ENCODE measurements around the gene ST3GAL4. TPM values are rescaled to one million over a fixed set of nuclear protein-coding genes. Genes with fewer than 3 reads are reported as not detected.

Gene ST3GAL4
- total RNA-seq, 1 experiment from 2014 or later: 22.3 TPM

DNA sequence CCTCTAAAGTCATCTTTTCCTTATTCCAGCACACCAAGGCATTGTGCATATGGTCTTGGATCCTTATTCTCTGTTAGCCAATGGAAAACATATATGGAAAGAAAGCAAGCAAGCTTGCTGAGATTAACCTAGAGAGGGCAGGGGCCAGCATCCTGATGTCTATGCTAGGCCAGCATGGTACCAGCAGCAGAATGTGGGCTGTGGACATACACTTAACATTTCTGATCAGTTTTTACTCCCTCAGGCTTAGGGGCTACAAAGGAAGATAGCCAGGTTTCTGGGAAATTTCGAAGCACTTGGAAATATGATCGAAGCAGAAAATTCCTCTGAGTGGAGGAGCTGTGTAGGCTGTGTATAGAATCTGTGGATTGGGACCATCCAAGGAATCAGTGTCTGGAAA, 67.0 kb downstream of the ST3GAL4 start:
- H3K4me1 ChIP-seq (replicated peaks): peaks cover 10% of the 10 kb centered on the region
- no peaks in the 10 kb centered on the region for H3K36me3 ChIP-seq
- no peak for DNase-seq (ENCODE audit: low read depth in 1 of 2, low spot score in 2 of 2)
- H3K9me3 ChIP-seq (replicated peaks): no peaks in the 10 kb centered on the region
- H3K4me3 ChIP-seq: no peak overlapping the region
- no peaks in the 10 kb centered on the region for H3K27me3 ChIP-seq (replicated peaks)
- H3K27ac ChIP-seq: no peak overlapping the region

DNA sequence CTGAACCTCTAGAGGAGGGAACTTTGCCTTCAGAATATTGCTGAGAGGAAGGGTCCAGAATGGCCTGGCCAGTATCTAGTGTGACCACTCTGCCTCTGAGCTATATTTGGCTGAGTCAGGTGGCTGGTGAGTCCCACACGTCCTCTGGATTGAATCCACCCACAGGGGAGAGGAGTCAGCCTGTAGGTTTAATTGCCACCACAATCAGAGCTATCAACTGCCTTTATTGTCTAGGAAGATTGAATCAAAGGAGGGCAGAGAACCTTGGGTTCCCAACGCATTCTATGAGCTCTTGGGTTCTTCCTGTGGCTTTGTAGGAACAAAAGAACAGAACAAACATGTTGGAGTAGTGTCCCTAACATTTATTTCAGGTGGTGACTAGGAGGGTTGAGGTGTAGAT, 67.7 kb downstream of the ST3GAL4 start:
- Histone ChIP-seq H3K27ac (no peak overlapping the region), H3K36me3 (no peaks in the 10 kb centered on the region), H3K4me3 (no peak overlapping the region), H3K27me3 (replicated peaks) (no peaks in the 10 kb centered on the region), H3K4me1 (replicated peaks) (peaks cover 10% of the 10 kb centered on the region), H3K9me3 (replicated peaks) (no peaks in the 10 kb centered on the region)
- DNase-seq (ENCODE audit: low read depth in 1 of 2, low spot score in 2 of 2): no peak

DNA sequence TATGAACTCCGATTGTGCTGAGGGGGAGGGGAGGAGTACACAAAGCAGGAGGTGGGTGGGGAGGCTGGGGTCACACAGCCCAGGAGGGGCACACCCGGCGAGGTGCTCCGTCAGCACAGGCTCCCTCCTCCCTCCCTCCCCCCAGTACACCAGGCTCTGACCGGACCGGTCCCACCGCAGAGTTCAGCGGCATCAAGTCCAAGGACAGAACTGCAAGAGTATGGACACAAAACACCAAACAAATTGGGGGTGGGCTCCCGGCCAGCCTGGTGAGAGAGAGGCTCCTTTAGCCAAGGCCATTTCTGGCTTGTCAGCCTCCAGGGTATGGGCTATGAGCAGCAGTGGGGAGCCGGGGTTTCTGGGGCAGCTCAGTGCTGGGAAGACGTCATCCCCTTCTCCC, 68.3 kb downstream of the ST3GAL4 start:
- no peak for DNase-seq (ENCODE audit: low read depth in 1 of 2, low spot score in 2 of 2)
- Histone ChIP-seq H3K27ac (no peak overlapping the region), H3K9me3 (replicated peaks) (no peaks in the 10 kb centered on the region), H3K4me1 (replicated peaks) (peaks cover 10% of the 10 kb centered on the region), H3K36me3 (no peaks in the 10 kb centered on the region), H3K27me3 (replicated peaks) (no peaks in the 10 kb centered on the region), H3K4me3 (no peak overlapping the region)

DNA sequence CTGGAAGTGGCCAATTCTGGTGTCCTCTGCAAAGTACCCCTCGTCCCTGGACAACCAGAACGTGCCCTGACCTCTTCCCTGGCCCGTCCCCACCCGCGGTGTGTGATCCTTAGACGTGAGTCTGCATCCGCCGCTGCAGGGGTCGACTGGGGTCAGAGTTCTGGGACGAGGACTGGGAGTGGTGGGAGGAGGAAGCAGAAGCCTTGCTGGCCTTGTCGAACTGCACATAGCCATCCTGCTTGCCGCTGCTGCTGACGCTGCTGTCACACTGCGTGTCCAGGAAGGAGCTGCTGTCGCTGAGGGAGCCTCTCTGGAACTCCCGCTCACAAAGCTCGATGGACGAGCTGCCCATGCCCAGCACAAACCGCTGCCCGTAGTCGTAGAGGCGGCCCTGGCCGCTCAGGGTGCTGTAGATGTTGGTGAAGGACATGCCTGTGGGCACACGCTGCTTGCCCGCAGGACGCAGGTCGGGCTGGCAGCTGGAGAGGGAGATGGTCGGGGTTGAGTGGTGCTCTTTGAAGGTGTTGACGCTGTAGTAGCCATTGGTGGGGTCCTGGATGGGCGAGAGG, 69.1 kb downstream of the ST3GAL4 start:
- no peaks in the 10 kb centered on the region for H3K9me3 ChIP-seq (replicated peaks)
- peaks cover 9% of the 10 kb centered on the region for H3K4me1 ChIP-seq (replicated peaks)
- H3K4me3 ChIP-seq: no peak overlapping the region
- no peaks in the 10 kb centered on the region for H3K27me3 ChIP-seq (replicated peaks)
- no peak overlapping the region for H3K27ac ChIP-seq
- H3K36me3 ChIP-seq: no peaks in the 10 kb centered on the region
- no peak for DNase-seq (ENCODE audit: low read depth in 1 of 2, low spot score in 2 of 2)

DNA sequence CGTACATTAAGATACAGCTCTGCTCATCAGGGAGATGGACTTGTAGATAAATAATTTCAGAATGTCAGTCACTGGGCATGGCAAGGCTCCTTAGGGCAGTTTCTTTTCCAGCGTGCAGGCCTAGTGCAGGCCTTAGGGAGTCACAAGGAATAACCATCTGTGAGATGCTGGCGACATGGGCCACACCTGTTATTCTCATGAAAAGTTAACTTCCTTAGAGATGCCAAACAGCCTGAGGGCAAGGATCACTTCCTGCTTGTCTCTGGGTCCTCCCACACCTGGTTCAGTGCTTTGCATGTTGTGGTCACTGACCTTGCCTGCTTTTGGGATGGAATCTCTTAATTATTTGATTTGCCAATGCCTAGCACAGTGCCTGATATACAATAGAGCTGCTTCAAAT, 70.6 kb downstream of the ST3GAL4 start:
- no peak for DNase-seq (ENCODE audit: low read depth in 1 of 2, low spot score in 2 of 2)
- Histone ChIP-seq H3K36me3 (no peaks in the 10 kb centered on the region), H3K27me3 (replicated peaks) (no peaks in the 10 kb centered on the region), H3K9me3 (replicated peaks) (no peaks in the 10 kb centered on the region), H3K4me1 (replicated peaks) (peaks cover under 1% of the 10 kb centered on the region; the same call in 1 of the 2 replicates), H3K27ac (no peak overlapping the region), H3K4me3 (no peak overlapping the region)

DNA sequence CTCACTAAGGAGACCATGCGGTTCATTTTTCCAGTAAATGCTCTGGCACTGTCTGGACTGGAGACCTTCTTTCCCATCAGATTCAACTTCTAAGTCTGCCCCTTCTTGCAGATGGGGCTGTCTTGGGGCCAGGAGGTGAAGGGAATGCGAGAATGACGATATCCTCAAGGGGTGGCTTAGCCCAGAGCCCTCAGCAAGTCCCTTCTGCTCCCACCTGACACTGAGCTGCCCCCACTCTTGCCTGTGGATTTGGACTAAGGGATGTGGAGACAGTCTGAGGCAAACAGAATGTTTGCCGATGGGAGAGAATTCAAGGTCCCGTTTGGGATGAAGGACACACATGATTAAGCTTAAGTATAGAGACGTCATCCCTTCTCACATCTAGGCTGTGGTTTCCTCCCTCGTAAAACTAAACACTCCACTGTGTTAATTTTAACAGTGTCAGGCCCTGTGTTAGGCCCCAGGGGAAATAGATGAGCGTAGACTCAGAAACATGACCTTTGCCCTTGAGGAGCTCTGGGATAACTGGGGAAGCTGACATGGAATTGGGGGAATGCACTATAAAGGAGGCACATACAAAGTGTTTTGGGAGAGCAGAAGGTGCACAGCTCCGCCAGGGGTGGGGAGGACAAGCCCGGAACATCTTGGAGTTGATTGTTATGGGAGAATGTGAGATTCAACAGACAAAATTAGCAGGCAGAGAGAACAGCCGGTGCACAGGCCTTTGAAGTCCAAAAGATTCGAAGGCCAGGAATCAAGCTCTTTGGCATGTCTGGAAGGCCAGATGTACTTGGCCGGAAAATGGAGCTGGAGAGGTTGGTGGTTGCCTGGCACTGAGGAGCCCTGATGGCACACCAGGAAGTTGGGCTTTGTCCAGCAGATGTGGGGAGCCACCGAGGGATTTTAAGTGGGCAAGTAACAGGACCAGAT, 71.6 kb downstream of the ST3GAL4 start:
- H3K27ac ChIP-seq: no peak overlapping the region
- DNase-seq (ENCODE audit: low read depth in 1 of 2, low spot score in 2 of 2): no peak
- H3K9me3 ChIP-seq (replicated peaks): no peaks in the 10 kb centered on the region
- no peaks in the 10 kb centered on the region for H3K27me3 ChIP-seq (replicated peaks)
- H3K36me3 ChIP-seq: no peaks in the 10 kb centered on the region
- H3K4me1 ChIP-seq (replicated peaks): peaks cover 10% of the 10 kb centered on the region
- H3K4me3 ChIP-seq: no peak overlapping the region

DNA sequence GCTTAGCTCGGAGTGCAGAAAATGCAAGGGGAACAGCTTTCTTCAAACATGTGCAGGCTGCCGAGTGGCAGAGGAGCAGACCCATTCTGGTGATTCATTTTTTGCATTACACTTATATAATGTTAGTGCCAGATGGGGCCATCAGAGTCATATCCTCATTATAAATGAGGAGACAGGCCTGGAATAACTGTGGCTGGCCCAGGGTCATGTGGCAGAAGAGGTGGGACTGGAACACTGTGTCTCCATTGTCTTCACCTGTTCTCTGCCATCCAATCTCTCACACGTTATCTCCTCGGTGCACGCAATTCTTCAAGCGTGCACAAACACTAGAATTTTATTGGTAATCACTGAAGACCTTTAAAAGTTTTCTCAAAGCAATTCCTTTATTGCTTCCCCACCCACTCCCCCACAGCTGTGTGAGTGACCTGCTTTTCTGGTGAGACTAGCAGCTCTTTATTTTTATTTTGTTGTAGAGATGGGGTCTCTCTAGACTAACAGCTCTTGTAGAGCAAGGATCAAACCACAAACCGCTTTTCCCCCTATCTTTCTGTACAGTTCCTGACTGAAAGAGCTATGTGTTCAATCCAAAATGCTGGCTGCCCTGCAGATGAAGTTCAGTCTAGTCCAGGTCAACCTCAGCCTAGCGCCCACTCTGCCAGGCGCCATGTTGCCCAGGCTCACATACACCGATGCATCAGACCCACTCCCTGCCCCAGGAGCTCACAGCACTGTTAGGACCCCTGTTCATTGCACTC, 75.3 kb downstream of the ST3GAL4 start:
- Histone ChIP-seq H3K36me3 (no peaks in the 10 kb centered on the region), H3K4me1 (replicated peaks) (peaks cover 16% of the 10 kb centered on the region), H3K27me3 (replicated peaks) (no peaks in the 10 kb centered on the region), H3K9me3 (replicated peaks) (no peaks in the 10 kb centered on the region), H3K27ac (peak overlapping the region; percentile 90), H3K4me3 (no peak overlapping the region)
- DNase-seq (ENCODE audit: low read depth in 1 of 2, low spot score in 2 of 2): no peak

DNA sequence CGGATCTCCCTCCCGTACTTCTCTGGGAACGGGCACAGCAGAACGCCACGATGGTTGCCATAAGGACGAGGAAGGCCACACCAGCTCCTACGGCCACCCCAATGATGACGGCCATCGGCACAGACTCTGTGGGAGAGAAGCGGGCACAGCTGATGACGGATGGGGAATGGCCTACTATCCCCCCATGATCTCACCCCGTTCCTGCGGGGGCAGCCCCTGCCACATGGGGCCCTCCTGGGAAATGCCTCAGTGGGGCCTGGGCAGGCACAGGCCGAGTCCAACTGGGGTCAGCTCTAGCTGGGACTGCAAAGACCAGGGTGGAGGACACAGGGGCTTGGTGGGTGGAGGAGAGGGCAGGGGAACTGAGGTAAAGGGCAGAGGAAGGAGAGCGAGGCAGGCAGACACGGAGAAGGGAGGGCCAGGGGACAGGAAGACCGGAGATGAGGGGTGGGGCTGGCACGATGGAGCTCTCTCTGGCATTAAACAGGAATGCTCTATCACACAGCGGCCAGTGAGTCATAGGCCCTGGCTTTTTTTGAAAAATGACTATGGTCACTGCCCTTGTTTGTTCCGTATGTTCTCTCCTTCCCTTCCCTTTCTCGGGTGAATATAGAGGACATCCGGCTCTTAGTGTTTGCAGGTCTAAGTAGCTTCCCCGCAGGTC, 76.0 kb downstream of the ST3GAL4 start:
- Histone ChIP-seq H3K4me3 (no peak overlapping the region), H3K4me1 (replicated peaks) (peaks cover 16% of the 10 kb centered on the region), H3K27me3 (replicated peaks) (no peaks in the 10 kb centered on the region), H3K36me3 (no peaks in the 10 kb centered on the region), H3K9me3 (replicated peaks) (no peaks in the 10 kb centered on the region), H3K27ac (peak overlapping the region; percentile 90)
- peak; percentile 69 to 81 for DNase-seq (ENCODE audit: low read depth in 1 of 2, low spot score in 2 of 2)

DNA sequence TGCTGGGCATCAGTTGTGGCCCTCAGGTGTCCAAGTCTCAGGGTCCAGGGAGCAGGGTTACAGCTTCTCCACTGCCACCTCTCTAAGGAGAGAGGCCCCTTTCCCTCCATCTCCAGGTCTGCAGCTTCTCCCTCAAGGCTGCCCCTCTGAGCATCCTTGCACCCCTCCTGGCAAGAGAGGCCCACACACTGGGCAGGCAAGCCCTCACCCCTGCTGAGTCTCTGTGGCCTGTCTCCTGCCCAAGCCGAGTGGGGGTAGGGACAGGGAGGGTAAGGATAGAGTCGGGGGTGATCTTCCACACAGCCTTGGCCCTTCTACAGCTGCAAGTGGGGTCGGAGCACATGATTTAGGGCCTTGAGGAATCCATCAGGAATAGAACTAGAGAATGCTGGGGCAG, 76.6 kb downstream of the ST3GAL4 start:
- peak overlapping the region; percentile 90 for H3K27ac ChIP-seq
- no peak overlapping the region for H3K4me3 ChIP-seq

DNA sequence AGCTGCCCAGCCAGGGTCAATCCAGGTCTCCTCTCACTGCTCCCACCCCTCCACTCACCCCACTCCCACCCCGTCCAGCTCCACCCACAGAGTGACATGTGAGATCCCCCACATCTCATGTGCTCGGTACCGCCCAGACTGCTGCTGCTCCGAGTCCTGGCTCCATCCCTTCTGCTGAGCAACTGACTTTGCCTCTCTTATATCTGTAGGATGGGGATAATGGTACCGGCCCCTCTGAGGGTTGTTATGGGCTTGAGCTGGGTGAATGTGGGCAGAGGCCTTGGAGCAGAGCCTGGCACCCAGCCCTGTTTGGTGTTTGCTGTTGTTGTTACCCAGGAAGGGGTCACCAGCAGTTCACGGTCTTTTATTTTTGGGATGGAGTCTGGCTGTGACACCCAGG, 77.0 kb downstream of the ST3GAL4 start:
- Histone ChIP-seq H3K36me3 (no peaks in the 10 kb centered on the region), H3K27me3 (replicated peaks) (no peaks in the 10 kb centered on the region), H3K27ac (no peak overlapping the region), H3K4me1 (replicated peaks) (peaks cover 16% of the 10 kb centered on the region), H3K4me3 (no peak overlapping the region), H3K9me3 (replicated peaks) (no peaks in the 10 kb centered on the region)
- no peak for DNase-seq (ENCODE audit: low read depth in 1 of 2, low spot score in 2 of 2)

More for the DNA sequence above, 76.6 kb downstream of the ST3GAL4 start:
- Histone ChIP-seq H3K27me3 (replicated peaks) (no peaks in the 10 kb centered on the region), H3K4me1 (replicated peaks) (peaks cover 16% of the 10 kb centered on the region), H3K9me3 (replicated peaks) (no peaks in the 10 kb centered on the region), H3K36me3 (no peaks in the 10 kb centered on the region)
- no peak for DNase-seq (ENCODE audit: low read depth in 1 of 2, low spot score in 2 of 2)

DNA sequence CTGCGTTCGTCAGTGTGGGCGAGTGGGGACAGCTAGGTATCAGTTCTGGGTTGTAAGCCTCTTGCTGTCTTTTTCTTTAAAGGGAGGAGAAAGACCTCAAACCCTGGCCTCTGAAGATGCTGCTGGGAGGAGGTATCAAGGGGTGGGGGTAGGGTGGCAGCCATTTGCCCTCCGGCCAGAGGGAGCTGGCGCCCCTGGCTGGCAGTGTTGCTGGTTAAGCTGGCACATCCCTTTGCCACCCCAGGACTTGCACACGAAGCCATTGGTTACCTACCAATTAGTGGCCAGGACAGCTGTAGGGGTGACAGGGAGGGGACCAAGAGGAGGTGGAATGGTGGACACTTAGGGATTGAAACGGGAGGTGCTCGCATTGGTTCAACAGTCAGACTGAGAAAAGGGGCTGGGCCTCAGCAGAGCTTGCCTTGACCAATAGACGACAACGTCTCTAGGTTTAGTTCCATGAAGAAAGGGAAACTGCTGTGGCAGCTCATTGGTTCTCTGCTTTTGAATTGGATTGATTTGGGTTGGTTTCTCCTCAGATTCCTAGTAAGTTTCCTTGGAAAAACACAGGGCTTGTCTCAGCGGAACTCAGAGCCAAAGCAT, 77.9 kb downstream of the ST3GAL4 start:
- no peaks in the 10 kb centered on the region for H3K36me3 ChIP-seq
- no peaks in the 10 kb centered on the region for H3K27me3 ChIP-seq (replicated peaks)
- no peaks in the 10 kb centered on the region for H3K9me3 ChIP-seq (replicated peaks)
- H3K4me1 ChIP-seq (replicated peaks): peaks cover 16% of the 10 kb centered on the region
- no peak overlapping the region for H3K4me3 ChIP-seq
- H3K27ac ChIP-seq: no peak overlapping the region
- no peak for DNase-seq (ENCODE audit: low read depth in 1 of 2, low spot score in 2 of 2)

DNA sequence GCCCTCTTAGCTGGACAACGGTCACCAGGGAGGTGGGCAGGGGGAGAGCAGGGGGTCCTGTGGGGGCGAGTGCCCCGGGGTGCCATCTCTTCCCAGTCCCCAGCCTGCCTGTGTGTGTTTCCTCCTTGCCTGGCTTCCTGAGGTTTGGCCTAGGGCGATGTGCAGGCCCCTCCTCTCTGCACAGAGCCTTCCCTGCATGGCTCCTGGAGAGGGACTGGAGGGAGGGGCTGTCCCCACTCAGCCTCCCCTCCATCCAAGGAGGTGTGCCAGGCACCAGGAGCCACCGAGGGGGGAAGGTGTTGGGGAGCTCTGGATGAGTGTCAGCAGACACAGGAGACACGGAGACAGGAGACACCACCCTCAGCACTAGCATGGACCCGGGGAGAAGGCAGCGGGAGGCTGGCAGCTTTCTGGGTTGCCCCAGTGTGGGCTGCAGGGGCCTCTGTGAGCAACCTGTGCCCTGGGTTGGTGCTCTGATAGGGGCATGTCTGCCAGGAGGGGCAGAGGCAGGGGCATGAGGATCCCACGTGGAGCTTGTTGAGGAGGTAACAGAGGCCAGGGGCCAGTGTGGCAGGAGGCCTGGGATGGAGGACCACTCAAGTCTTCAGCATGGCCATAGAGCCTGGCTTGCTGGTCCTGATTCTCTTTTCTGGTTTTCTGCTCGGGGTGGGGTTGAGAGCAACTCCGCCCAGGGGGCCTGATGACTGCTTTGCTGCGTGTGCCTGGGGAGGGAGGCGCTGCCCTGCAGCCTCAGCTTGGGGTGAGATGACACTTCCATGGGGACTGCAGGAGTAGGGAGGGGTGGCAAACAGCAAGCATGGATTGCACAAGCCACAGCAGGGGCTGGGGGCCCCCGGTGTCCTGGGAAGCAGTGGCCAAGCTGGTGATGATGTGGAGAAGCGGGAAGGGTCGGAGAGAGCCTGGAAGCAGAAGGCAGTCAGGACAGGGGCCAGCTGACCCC, 78.8 kb downstream of the ST3GAL4 start:
- Histone ChIP-seq H3K27me3 (replicated peaks) (no peaks in the 10 kb centered on the region), H3K27ac (no peak overlapping the region), H3K4me1 (replicated peaks) (peaks cover 16% of the 10 kb centered on the region), H3K9me3 (replicated peaks) (no peaks in the 10 kb centered on the region), H3K36me3 (no peaks in the 10 kb centered on the region), H3K4me3 (no peak overlapping the region)
- DNase-seq (ENCODE audit: low read depth in 1 of 2, low spot score in 2 of 2): no peak

Data from SJSA1 (cell line).